OCI-LY7 (cell line): ENCODE data around the gene DLGAP1.

ENCODE experiments used
- EZH2phosphoT487 ChIP-seq: fragments of 200-600 bp; sonication (generic); IDR thresholded peaks from 2 replicates; pipeline ENCODE4 v1.6.1; 2018; ENCODE audit warnings: low read depth, borderline replicate concordance, mild to moderate bottlenecking, mixed run types, antibody characterized with exemption, low read length, moderate library complexity, mixed read lengths
- TF ChIP-seq, protein P1 (sequence below): fragments of 200-600 bp; sonication (generic); conservative IDR thresholded peaks from 2 replicates; pipeline ENCODE4 v1.5.1; 2014; ENCODE audit warnings: mild to moderate bottlenecking, antibody characterized with exemption, low read length, moderate library complexity, mixed read lengths

- TF ChIP-seq, protein P1, sequence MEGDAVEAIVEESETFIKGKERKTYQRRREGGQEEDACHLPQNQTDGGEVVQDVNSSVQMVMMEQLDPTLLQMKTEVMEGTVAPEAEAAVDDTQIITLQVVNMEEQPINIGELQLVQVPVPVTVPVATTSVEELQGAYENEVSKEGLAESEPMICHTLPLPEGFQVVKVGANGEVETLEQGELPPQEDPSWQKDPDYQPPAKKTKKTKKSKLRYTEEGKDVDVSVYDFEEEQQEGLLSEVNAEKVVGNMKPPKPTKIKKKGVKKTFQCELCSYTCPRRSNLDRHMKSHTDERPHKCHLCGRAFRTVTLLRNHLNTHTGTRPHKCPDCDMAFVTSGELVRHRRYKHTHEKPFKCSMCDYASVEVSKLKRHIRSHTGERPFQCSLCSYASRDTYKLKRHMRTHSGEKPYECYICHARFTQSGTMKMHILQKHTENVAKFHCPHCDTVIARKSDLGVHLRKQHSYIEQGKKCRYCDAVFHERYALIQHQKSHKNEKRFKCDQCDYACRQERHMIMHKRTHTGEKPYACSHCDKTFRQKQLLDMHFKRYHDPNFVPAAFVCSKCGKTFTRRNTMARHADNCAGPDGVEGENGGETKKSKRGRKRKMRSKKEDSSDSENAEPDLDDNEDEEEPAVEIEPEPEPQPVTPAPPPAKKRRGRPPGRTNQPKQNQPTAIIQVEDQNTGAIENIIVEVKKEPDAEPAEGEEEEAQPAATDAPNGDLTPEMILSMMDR = no peak
- no peak for TF ChIP-seq EZH2phosphoT487
Measured at GRCh38 chr18:4200399-4200798, 254.7 kb downstream of the DLGAP1 start.
